IPS DF 4.7 (cell line): Measurements from ENCODE around the gene KCNJ9.
"Not testable (repeated sequence)": the region's sequence is repeated elsewhere in the genome, so short reads cannot be mapped to it uniquely, and the experiment has no call there.

Experiments
- DNase-seq: peaks from one replicate; pipeline ENCODE4 v3.0.0-alpha.2; 2013; ENCODE audit warnings: low spot score; ENCODE audit errors: extremely low read depth

The KCNJ9 gene

DNA sequence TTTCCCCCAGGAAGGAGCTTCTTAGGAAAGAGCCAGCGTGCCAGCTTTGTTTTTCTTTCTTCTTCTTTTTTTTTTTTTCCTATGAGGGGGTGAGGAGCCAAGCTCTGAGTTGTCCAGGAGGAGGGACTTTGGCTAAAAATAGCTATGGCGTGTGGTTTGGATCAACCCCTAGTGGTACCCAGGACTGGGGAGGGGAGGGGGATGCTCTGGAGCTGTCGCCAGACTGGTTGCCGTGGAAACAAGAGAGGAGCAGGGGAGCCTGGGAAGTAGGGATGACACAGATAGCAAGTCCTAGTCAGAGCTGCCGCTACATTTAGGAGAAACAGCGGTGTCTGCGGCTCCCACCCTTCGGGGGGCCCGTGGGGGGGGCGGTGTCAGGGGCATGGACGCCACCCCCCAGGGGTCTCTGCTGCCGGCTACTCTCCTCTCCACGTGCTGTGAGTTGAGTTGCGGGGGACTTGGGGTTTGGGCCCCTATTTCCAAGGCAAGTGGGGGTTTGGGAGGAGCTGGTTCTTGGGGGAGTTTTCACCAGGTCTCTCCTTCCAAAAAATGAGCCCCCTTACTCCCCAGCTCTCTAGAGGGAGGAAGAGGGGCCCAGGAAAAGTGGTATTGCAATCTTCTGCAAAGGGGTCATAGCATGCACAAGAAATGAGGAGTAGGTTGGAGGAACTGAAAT, at the start of gene KCNJ9:
KCNJ9 (plus strand) TSS at position 278 of the 676 bp plus-strand sequence. CDS start 2,493 bp downstream, outside the sequence.
- DNase-seq: no peak

DNA sequence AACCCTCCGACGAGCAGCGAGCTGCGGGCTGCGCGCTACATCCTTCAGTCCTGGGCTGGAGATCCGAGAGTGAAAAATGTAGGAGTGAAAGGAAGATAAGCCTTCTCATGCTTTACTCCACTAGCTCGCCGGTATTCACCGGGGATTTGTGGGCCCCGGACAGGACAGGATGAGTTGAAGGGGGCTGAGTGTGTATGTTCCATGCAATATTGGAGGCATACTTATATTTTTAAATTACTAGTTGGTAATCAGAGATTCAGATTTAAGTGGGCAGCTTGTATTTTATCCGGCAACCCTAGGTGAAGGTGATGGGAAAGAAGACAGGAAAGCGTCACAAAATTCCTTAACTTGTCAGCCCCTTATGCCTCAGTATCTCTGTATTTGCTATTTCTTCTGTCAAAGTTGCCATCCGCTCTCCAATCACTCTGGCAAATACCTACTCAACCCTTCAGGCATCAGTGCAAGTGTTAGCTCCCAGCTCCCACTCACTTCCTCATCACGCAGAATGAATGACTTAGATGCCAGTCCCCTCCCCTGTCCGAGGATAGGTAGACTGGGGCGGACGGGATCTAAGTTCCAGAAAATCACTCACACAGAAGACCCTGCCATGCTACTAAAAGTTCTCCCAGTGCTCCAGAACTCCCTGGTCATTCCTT, 49.0 kb upstream of the KCNJ9 start:
- no peak for DNase-seq

DNA sequence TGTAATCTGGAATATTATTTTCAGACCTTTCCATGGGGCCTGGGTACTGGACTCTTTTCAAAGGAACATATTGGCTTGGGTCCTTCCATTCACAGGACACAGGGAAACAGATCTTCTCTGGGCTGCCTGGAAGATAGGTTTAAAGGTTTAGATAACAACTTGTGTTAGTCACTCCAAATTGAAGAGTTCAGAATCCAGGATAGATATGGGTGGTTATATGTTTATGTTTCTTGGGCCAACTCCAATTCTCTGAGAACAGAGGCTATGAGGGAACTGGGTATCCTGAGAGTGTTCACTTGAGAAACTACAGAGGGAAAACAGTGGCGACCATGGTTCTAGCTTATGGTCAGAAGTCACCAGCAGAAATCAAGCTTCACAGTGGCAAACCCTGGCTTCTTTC, 40.9 kb upstream of the KCNJ9 start:
- no peak for DNase-seq

DNA sequence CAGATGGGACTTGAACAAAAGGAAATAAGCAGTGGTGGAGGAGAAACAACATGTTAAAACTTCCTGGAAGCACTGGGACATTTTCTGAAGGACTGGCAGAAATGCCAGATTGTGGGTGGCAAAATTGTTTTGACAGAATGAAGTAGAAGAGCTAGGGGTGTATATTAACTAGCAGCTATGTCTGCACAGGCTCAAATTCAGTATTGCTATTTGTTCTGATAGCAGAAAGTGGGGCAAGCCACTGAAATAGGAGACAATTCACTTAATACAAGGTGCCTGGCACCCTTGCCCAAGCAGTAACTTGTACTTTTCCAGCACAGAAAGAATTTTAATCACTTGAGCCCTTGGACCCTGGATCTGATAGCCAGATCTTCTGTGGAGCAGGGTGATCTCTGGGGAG, 37.8 kb upstream of the KCNJ9 start:
- DNase-seq: no peak

DNA sequence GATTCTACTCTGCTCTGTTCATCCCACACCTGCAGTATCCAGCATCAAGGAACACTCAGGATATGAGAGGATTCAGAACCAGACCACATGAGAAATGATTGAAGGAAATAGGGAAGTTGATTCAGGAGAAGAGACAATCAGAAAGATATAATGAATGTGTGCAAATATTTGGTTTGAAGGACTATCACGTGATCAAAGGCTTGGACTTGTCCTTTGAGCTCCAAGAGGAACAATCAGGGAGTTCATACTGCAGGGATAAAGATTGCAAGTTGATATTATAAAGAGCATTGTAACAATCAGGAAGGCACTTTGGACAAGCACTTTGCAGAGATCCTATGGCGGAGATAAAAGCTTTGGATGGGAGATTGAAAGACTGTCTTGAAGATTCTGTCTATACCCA, 35.7 kb upstream of the KCNJ9 start:
- DNase-seq: no peak

DNA sequence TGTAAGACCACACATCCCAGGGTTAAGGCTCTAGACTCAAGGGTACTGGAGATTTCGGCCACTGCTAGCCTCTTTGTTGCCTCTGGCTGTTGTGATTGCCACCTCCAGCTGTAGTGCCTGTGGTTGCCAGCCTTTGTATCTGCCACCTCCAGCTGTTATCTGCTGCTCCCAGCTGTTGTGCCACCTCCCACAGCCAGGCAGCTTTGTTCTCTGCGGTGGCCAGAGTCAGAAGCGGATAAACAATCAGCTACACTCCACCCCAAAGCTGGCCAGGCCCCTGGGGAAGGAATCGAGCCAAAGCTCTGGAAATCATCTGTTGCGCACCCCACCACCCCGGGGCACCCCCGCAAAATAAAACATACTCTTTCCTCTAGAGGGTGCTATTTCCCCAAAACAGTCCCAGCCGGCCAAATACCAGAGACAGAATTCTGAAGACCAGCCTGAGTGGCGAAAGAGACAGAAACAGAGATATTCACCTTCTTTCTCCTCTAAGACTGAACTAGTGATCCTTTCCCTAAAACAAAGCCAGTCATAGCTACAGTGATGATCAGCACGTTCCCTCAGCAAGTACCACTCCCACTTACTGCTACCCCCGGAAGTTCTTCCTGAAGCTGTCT, 34.7 kb upstream of the KCNJ9 start:
- no peak for DNase-seq

DNA sequence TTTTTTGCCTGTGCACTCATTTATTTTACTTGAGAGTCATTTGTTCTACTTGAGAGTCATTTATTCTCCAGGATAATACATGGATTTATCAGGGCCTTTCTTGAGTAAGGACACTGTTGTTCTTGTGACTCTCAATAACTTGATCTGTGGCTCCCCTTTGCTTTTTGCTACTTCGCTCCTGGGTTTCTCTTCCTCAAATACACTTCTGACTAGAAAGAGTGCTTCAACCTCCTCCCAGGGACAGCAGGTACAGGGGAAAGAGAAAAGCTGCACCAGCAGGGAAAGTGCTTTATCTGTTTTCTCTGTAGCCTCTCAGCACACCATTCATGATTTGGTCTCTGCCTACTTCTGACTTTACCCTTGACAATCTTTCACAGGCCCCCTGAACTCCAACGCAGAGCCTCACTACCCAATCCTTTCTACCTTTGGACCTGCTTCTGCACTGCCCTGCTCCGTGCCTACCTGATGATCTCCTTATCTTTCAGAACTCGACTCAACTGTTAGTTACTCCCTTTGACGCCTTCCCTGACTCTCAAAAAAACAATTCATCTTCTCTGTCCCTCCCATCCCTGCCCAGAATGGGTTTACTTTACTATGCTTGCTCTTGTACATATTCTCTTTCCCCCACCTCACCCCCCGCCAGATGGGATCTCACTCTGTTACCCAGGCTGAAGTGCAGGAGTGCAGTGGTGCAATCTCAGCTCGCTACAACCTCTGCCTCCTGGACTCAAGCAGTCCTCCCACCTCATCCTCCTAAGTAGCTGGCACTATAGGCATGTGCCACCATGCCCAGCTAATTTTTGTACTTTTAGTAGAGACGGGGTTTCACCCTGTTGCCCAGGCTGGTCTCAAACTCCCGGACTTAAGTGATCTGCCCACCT, 34.0 kb upstream of the KCNJ9 start:
- DNase-seq: no peak

DNA sequence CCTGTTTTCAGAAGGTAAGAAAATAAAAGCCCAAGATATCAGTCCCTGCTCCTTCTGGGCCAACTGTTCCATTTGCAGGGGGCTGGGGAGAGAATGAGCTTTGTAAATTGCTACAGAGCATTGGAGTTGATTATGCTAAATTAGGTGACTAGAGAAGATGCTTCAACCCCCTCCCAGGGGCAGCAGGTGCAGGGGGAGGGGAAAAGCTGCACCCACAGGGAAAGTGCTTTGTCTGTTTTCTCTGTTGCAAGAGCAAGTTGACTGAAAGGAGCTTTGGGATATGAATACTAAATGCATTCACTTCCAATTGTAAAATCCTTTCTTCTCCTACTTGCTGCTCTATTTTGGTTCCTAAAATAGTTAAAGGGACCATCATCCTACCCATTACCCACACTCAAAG, 33.0 kb upstream of the KCNJ9 start:
- DNase-seq: no peak

DNA sequence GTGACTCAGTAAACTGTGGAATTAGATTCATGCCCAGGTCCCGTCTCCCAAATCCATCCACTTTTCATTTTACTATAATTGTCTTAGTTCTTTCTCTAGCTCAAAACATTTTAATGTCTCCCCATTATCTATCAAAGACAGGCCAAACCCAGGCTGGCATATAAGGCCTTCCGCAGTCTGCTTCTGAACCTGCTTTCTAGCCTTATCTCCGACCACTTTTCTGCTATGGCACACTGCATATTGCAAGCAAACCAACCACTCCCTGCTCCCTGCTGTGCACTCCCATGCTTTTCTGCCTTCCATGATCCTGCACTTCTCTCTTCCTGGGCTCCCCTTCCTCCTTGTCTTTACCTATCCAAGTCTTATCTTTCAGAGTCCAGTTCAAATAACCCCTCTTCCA, 32.2 kb upstream of the KCNJ9 start:
- no peak for DNase-seq

DNA sequence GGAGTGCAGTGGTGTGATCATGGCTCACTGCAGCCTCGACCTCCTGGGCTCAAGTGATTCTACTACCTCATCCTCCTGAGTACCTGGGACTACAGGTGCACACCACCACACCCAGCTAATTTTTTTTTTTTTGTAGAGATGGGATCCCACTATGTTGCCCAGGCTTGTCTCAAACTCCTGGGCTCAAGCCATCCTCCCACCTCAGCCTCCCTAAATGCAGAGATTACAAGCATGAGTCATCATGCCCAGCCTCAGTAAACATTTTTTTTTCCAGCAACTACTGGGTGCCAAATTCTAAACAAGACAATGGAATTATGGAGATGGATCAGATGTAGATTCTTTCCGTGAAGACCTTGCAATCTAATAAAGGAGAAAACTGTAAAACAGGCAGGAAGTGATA, 31.2 kb upstream of the KCNJ9 start:
- not testable (repeated sequence) for DNase-seq

DNA sequence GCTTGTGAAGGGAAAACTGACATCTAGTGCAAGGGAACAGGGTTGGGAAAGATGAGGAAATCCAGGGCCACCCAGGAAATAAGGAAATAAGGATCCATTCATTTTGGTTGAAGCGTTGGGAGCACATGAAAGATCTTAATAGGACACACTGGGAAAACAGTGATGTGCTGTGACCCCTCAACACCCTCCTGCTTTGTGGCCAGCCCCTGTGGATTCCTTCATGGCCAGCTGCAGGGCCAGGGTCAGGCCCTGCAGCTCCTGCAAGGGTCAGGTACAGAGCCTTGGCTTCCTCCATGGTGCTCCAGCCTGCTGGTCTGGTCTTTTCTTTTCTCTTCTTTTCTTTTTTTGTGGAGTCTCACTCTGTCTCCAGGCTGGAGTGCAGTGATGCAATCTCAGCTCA, 30.7 kb upstream of the KCNJ9 start:
- DNase-seq: no peak

DNA sequence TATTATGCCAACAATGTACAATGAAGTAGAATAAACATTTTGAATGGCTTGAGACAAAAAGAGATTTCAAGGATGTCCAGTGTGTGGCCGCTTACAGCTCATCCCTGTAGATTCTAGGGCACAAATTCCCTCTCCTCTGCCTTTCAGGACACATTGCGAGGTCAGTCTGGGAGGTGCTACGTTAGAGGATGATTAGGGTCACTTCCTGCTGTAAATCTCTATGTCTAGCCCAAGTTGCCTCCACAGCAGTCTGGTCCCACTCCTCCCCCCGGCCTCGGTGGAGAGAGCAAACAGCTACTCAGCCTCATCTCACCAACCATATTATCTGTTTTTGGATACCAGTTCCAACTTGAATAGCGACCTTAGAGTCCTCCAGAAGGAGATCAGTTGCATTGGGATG, 28.4 kb upstream of the KCNJ9 start:
- no peak for DNase-seq

DNA sequence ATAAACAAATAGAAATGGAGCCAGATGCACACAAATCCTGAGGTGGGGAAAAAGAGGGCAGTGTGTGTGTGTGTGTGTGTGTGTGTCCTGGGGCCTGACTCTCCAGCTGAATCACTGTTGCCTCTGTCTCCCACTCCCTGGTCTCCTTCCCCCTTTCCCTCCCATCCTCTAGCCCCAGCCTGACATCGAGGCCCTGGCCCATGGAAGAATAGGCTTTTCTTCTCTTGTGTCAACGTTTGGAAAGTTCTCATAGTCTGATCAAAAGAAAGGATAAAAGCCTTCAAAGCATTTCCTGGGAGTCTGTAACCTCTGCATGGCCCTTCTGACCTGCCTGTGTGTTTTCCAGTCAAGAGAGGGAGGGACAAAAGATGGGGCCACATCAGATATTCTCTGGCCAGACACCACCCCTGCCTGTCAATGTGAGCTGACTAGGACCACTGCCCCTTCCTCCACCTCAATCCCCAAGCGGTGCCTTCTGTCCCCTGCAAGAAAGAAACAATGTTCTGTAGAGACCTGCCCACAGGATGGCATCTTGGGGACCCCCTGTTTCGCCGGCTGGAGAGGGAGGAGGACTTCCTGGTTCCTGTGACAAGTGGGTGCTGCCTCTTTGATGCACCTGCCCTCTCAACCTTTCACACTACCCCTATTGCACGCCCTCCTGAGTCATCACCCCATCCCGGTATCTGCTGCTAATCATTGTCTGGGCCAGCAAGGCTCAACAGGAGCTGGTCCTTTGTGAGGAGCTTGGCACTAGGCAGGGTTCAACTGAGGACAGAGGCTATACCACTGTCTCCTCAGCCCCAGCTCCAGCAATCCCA, 27.6 kb upstream of the KCNJ9 start:
- DNase-seq: no peak

DNA sequence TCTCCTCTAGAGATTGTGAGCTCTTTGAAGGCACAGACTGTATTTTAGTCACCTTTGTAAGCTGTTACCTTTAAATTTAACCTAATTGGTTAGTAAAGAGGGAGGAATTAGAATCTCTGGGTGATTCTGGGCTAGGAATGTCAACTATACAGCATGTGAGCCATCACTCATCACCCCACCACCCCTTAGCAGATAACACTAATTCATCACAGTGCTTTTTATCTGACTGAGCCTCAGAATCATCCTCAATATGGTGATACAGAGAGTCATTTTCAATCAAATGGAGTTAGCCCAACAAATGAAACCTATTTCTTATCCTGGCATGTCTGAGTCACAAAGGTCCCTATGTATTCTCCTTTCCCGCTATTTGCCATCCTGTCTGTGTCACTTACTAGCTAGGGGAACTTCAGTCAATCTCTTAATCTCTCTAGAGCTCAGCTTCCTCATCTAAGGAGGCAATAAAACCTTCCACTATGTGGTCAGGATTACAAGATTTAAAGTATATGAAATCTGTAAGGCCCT, 24.6 kb upstream of the KCNJ9 start:
- no peak for DNase-seq

DNA sequence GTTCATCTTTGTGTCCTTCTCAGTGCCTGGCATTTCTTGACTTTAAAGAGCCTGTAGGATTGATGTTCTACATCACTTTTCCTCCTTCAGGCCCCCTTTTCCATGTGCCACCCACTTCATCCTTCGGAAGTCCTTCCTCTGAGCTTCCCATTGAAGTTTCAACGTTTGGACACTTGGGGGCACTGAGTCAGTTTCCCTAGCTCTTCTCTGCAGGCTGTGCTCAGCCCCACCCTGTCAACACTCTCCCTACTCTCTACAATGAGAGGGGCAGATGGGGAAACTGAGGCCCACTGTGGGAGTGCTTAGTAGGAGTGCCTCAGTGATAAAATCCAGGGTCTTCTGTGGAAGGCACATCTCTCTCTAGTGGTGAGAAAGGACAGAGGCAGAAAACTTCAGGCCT, 23.3 kb upstream of the KCNJ9 start:
- DNase-seq: no peak

DNA sequence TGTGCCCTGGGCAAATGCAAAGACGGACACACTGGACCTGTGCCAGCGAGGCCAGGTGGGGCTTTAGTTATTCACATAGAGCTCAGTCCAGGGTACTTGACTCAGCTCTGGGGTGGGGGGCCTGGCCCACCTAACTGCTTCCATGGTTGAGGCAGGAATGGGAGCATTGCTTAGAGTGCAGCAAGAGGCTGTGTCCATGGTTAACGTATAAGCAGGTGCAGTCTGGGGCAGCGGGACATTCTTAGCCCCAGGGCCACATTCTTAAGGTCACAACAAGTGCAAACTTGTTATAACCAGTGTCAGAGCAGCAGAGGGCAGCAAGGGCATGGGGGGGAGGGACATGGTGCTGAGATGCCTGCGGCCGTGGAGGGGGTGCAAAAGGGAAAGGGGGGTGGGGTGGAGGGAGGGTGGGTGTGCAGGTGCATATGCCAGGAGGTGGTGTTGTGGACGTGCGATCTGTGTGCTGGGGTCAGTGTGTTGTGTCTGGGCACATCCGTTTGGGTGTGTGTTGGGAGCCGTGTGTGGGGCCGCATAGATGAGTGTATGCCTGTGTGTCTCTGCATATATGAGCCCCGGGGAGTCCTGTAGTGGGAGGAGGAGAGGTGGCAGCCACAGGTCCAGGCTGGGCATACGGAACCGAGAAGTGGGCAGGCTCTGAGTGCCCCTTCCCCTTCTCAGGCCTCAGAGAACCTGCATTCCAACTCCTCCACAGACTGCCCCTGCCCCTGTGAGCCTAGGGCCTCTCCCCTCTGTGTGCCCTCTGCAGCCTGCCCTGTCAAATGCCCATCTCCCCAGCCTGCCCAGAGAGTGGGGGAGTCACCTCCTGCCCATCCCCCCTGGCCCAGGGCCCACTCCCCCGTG, 19.7 kb upstream of the KCNJ9 start:
- DNase-seq: no peak

DNA sequence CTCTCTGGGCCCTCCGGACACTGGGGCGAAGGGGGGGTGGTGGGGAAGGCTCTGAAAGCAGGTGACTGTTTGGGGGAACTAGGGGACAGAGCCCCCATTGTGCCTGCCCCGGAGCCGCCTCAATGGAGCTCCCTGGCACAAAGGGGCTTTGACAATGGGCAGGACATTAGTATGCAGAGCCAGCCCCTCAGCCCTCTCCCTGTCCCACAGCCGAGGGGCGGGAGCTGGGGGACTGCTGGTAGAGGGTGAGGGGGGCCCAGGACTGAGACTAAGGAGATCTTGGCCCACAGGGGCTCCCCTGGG, 19.2 kb upstream of the KCNJ9 start:
- no peak for DNase-seq

DNA sequence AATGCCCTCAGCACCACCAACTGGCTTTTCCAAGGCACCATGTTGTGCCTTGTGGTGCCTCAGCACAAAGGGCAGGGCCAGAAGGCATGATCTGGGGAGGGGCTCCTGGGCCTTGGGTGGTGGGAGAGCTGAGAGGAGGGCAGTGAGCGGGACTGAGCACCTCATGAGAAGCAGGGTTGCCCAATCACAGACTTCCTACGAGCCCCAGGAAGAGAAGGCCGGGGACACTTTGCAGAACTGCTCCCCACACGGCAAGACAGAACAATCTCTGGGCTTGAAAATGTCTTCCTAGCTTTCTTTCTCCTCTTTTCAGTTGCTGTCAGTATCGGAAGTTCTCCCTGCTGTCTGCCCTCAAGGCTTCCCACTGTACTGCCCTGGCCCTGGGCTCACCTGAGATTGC, 18.2 kb upstream of the KCNJ9 start:
- no peak for DNase-seq

DNA sequence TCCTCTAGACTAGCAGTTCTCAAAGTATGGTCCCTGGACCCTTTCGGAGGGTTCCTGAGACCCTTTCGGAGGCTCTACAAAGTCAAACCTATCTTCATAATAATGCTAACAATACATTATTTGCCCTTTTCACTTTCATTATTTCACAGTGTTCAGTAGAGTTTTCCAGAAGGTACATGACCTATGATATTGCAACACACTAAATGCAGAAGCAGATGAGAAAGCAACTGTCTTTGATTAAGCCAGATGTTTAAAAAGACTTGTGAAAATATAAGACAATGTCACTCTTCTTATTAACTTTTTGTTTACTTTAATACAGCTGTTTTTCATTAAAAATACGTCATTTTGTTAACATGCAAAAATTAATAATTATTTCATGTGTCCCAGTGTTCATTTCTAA, 17.2 kb upstream of the KCNJ9 start:
- DNase-seq: no peak

DNA sequence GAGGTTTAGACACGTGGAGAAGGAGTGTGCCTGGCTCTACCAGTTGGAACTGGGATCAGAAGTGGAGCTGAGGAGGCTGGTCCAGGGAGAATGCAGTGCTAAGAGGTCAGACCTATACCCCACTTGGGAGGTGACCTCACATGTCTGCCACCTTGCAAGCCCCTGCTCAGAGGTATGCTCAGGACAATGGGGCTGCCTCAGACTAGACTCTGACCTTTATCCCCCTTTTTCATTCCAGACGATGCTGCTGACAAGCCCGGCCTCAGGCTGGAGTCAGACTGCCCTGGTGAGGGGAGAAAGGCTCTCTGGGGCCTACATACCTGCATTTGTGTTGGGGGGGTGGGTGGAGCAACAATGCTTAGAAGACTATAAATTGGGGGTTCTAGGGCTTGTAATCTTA, 16.6 kb upstream of the KCNJ9 start:
- DNase-seq: no peak
